SK-N-SH (cell line): ENCODE data around the gene KMT5B. TPM values are rescaled to one million over a fixed set of nuclear protein-coding genes. Genes with fewer than 3 reads are reported as not detected.

Source experiments
- CTCF ChIA-PET: fragments of 300-600, 350-600 bp; formaldehyde crosslinking; extraction: SDS; loops from one replicate; lab custom pipeline; 2021; lab: Yijun Ruan, JAX
- POLR2A ChIA-PET: fragments of 350-600 bp; sonication (Branson Sonifier 250); formaldehyde crosslinking; extraction: SDS; loops from one replicate; lab custom pipeline; 2020; ENCODE audit warnings: antibody characterized with exemption, inconsistent platforms; lab: Yijun Ruan, JAX
- DNase-seq: peaks from one replicate; pipeline ENCODE4 v3.0.0; 2012
- H2AFZ ChIP-seq: fragments of 200-600 bp; sonication (generic); 2 replicates; pipeline ENCODE4 v1.8.1; 2016; ENCODE audit warnings: antibody characterized with exemption, mild to moderate bottlenecking, low read depth
- H3F3A ChIP-seq: fragments of 200-600 bp; sonication (generic); replicated peaks from 2 replicates; pipeline ENCODE3; 2016; ENCODE audit warnings: antibody characterized with exemption, mild to moderate bottlenecking; ENCODE audit not compliant: insufficient read depth
- H3K27ac ChIP-seq, 2 experiments: fragments of 200-500 bp in 1 of 2; fragments of 200-600 bp in 1 of 2; sonication (Bioruptor generic) in 1 of 2; sonication (generic), shearing (Covaris generic) in 1 of 2; 2 replicates each; pipeline versions ENCODE4 v1.5.1 to v1.6.1; 2014 to 2016; ENCODE audit warnings: low read depth in 2 of 2, inconsistent platforms in 1 of 2, low read length in 1 of 2, mild to moderate bottlenecking in 1 of 2, mixed read lengths in 1 of 2
- H3K27me3 ChIP-seq: fragments of 200-600 bp; sonication (generic), shearing (Covaris generic); 2 replicates; pipeline ENCODE4 v1.6.1; 2016; ENCODE audit warnings: mixed run types; ENCODE audit not compliant: insufficient read depth
- H3K36me3 ChIP-seq, 2 experiments: fragments of 200-500 bp in 1 of 2; fragments of 200-600 bp in 1 of 2; sonication (Bioruptor generic) in 1 of 2; sonication (generic) in 1 of 2; replicated peaks in 1 of 2; 2 replicates each; pipeline versions ENCODE3 to v1.5.1; 2014 to 2016; ENCODE audit warnings: low read length in 1 of 2, mild to moderate bottlenecking in 1 of 2; ENCODE audit not compliant: insufficient read depth in 2 of 2, control insufficient read depth in 1 of 2
- H3K4me1 ChIP-seq, 2 experiments: fragments of 200-500 bp in 1 of 2; fragments of 200-600 bp in 1 of 2; sonication (Bioruptor generic) in 1 of 2; sonication (generic), shearing (Covaris generic) in 1 of 2; 2 replicates each; pipeline versions ENCODE4 v1.5.1 to v1.6.1; 2014 to 2016; ENCODE audit warnings: low read depth in 1 of 2, low read length in 1 of 2, mixed run types in 1 of 2; ENCODE audit not compliant: insufficient read depth in 2 of 2, control insufficient read depth in 1 of 2
- H3K4me2 ChIP-seq: fragments of 200-600 bp; sonication (generic), shearing (Covaris generic); 2 replicates; pipeline ENCODE4 v1.6.1; 2017; ENCODE audit warnings: mixed run types
- H3K4me3 ChIP-seq, 2 experiments: fragments of 200-500 bp in 1 of 2; fragments of 200-600 bp in 1 of 2; sonication (Bioruptor generic) in 1 of 2; sonication (generic), shearing (Covaris generic) in 1 of 2; 2 replicates each; pipeline versions ENCODE4 v1.5.1 to v1.8.1; 2014 to 2016; ENCODE audit warnings: low read depth in 2 of 2, inconsistent platforms in 1 of 2, low read length in 1 of 2, mild to moderate bottlenecking in 1 of 2, mixed read lengths in 1 of 2, moderate library complexity in 1 of 2
- H3K79me2 ChIP-seq: fragments of 200-600 bp; sonication (generic); 2 replicates; pipeline ENCODE4 v1.8.1; 2017; ENCODE audit warnings: mild to moderate bottlenecking; ENCODE audit not compliant: insufficient read depth
- H3K9ac ChIP-seq: fragments of 200-600 bp; sonication (generic); 2 replicates; pipeline ENCODE4 v1.6.1; 2017; ENCODE audit warnings: mixed run types
- H3K9me2 ChIP-seq: fragments of 200-600 bp; sonication (generic); 2 replicates; pipeline ENCODE4 v1.6.1; 2017; ENCODE audit warnings: mixed run types
- H3K9me3 ChIP-seq: fragments of 200-600 bp; sonication (generic); 2 replicates; pipeline ENCODE4 v1.6.1; 2017; ENCODE audit warnings: mixed run types, mild to moderate bottlenecking, moderate library complexity
- H4K20me1 ChIP-seq: fragments of 200-600 bp; sonication (generic); 2 replicates; pipeline ENCODE4 v1.6.1; 2017; ENCODE audit warnings: mild to moderate bottlenecking, mixed run types; ENCODE audit not compliant: insufficient read depth
- CHD2 ChIP-seq: fragments of 150-350 bp; IDR thresholded peaks from 2 replicates; pipeline ENCODE4 v1.6.1; 2018; ENCODE audit warnings: low read length; ENCODE audit not compliant: partially characterized antibody
- ELF1 ChIP-seq: IDR thresholded peaks from 2 replicates; pipeline ENCODE4 v1.4.0; 2012
- EP300 ChIP-seq, 2 experiments: IDR thresholded peaks; 2 replicates each; pipeline versions ENCODE4 v1.4.0 to v1.6.1; 2012; ENCODE audit warnings: borderline replicate concordance in 1 of 2, low read depth in 1 of 2, low read length in 1 of 2
- FOSL2 ChIP-seq: IDR thresholded peaks from 2 replicates; pipeline ENCODE4 v1.4.0; 2012; ENCODE audit warnings: low read depth, mild to moderate bottlenecking, moderate library complexity, borderline replicate concordance
- FOXM1 ChIP-seq: IDR thresholded peaks from 2 replicates; pipeline ENCODE4 v1.4.0; 2012; ENCODE audit warnings: low read depth, mild to moderate bottlenecking
- JUND ChIP-seq: IDR thresholded peaks from 2 replicates; pipeline ENCODE4 v1.4.0; 2012
- MAX ChIP-seq: IDR thresholded peaks from 2 replicates; pipeline ENCODE4 v1.4.0; 2012; ENCODE audit warnings: low read depth
- MXI1 ChIP-seq: IDR thresholded peaks from 2 replicates; pipeline ENCODE4 v1.6.1; 2012; ENCODE audit warnings: mild to moderate bottlenecking, low read depth, low read length, improper control_type of control experiment
- NRF1 ChIP-seq: IDR thresholded peaks from 2 replicates; pipeline ENCODE4 v1.6.1; 2012; ENCODE audit warnings: low read depth, mild to moderate bottlenecking, low read length
- POLR2AphosphoS5 ChIP-seq: IDR thresholded peaks from 2 replicates; pipeline ENCODE4 v1.6.1; 2012; ENCODE audit warnings: low read depth, low read length
- RCOR1 ChIP-seq: fragments of 150-350 bp; IDR thresholded peaks from 2 replicates; pipeline ENCODE4 v1.6.1; 2017; ENCODE audit warnings: antibody characterized with exemption, low read length
- SIN3A ChIP-seq: IDR thresholded peaks from 2 replicates; pipeline ENCODE4 v1.6.1; 2012; ENCODE audit warnings: low read depth, mild to moderate bottlenecking, low read length, moderate library complexity, borderline replicate concordance
- SMC3 ChIP-seq: IDR thresholded peaks from 2 replicates; pipeline ENCODE4 v1.6.1; 2012; ENCODE audit warnings: low read depth, low read length, improper control_type of control experiment
- TEAD4 ChIP-seq: IDR thresholded peaks from 2 replicates; pipeline ENCODE4 v1.4.0; 2012; ENCODE audit warnings: mild to moderate bottlenecking, borderline replicate concordance; ENCODE audit not compliant: insufficient read depth
- WGBS: methylation state at CpG from one replicate; pipeline ENCODE4 v1.1.6; 2017; ENCODE audit warnings: low lambda C conversion rate; 5-methylcytosine and 5-hydroxymethylcytosine counted together
- polyA plus RNA-seq, 3 experiments: library from polyadenylated mRNA; depleted of rRNA; stranded (reverse); fragments of >200 nt; gene quantifications; 2 replicates each; pipeline ENCODE4 v1.2.3, GENCODE V29; 2012
- TF ChIP-seq, protein P1 (sequence below): fragments of 150-350 bp; IDR thresholded peaks from 2 replicates; pipeline ENCODE4 v1.6.1; 2016; ENCODE audit warnings: mild to moderate bottlenecking, low read depth, low read length
- TF ChIP-seq, protein P2 (sequence below): fragments of 150-350 bp; IDR thresholded peaks from 2 replicates; pipeline ENCODE4 v1.6.1; 2017; ENCODE audit warnings: antibody characterized with exemption, low read length, low read depth, borderline replicate concordance
- TF ChIP-seq, protein P3 (sequence below): IDR thresholded peaks from 2 replicates; pipeline ENCODE4; 2012
- TF ChIP-seq, protein P4 (sequence below): IDR thresholded peaks from 2 replicates; pipeline ENCODE4 v1.4.0; 2012; ENCODE audit warnings: low read depth, borderline replicate concordance

KMT5B gene
- polyA plus RNA-seq, 1 of the 3 experiments (the other 2 are of a cell fraction): 10.4 TPM

DNA sequence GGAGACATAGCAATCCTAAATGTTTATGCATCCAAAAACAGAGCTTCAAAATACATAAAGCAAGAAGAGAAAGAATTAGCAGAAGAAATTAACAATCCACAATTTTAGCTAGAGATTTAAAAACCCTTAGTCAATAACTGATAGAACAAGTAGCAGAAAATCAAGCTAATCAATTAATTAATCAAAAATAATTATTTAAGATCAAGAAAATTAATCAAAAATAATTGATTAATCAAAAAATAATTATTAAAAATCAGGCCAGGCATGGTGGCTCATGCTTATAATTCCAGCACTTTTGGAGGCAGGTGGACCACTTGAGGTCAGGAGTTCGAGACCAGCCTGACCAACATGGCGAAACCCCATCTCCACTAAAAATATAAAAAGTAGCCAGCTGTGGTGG is 29.5 kb upstream of the KMT5B start:
- no peaks in the 10 kb centered on the region for H3K79me2 ChIP-seq
- no peak for TF ChIP-seq MAX
- TF ChIP-seq SMC3: no peak
- no peak for TF ChIP-seq FOSL2
- no peak for TF ChIP-seq POLR2AphosphoS5
- no peak for TF ChIP-seq MXI1
- TF ChIP-seq NRF1: no peak
- no peak for TF ChIP-seq TEAD4
- TF ChIP-seq, all 33 proteins: peak for 0
- Histone ChIP-seq H3K9me2 (no peaks in the 10 kb centered on the region), H3K9me3 (peaks cover 6% of the 10 kb centered on the region; the same call in 1 of the 2 replicates), H2AFZ (no peak overlapping the region), H3K36me3 (no peaks in the 10 kb centered on the region), H3K27ac (no peak overlapping the region), H3K4me1 (no peaks in the 10 kb centered on the region), H3K27me3 (no peaks in the 10 kb centered on the region; the same call in 1 of the 2 replicates), H3F3A (no peaks in the 10 kb centered on the region), H4K20me1 (no peaks in the 10 kb centered on the region), H3K9ac (no peak overlapping the region), H3K4me2 (no peak overlapping the region), H3K4me3 (no peak overlapping the region)
- POLR2A ChIA-PET: no interaction called here
- CTCF ChIA-PET: interaction anchor here (0.8 to 1.3 kb wide), 3 partner anchors 9 to 55 kb away, joined by 3 to 7 read pairs (median 3); no protein-coding TSS in a partner anchor
- DNase-seq: no peak
- 67% methylated on average over 2 of the region's 2 CpGs for WGBS

GRCh38 chr11:68231621-68232020 is 18.5 kb upstream of the KMT5B start:
- CTCF ChIA-PET: interaction anchor here (0.9 kb wide), 1 partner anchor 22 kb away, joined by 3 read pairs; no protein-coding TSS in a partner anchor
- Histone ChIP-seq H3K9me3 (peaks cover 3% of the 10 kb centered on the region; the same call in 1 of the 2 replicates), H3K27me3 (no peaks in the 10 kb centered on the region; the same call in 1 of the 2 replicates), H3K36me3 (no peaks in the 10 kb centered on the region), H3K9ac (no peak overlapping the region), H3K4me1 (no peaks in the 10 kb centered on the region), H3F3A (no peaks in the 10 kb centered on the region), H3K4me2 (no peak overlapping the region), H3K79me2 (no peaks in the 10 kb centered on the region), H3K27ac (no peak overlapping the region), H3K9me2 (no peaks in the 10 kb centered on the region), H2AFZ (no peak overlapping the region), H4K20me1 (no peaks in the 10 kb centered on the region), H3K4me3 (no peak overlapping the region)
- no peak for TF ChIP-seq CHD2
- TF ChIP-seq, protein P1, sequence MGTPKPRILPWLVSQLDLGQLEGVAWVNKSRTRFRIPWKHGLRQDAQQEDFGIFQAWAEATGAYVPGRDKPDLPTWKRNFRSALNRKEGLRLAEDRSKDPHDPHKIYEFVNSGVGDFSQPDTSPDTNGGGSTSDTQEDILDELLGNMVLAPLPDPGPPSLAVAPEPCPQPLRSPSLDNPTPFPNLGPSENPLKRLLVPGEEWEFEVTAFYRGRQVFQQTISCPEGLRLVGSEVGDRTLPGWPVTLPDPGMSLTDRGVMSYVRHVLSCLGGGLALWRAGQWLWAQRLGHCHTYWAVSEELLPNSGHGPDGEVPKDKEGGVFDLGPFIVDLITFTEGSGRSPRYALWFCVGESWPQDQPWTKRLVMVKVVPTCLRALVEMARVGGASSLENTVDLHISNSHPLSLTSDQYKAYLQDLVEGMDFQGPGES: no peak
- TF ChIP-seq ELF1: no peak
- no peak for TF ChIP-seq FOXM1
- no peak for TF ChIP-seq SIN3A
- TF ChIP-seq, protein P2, sequence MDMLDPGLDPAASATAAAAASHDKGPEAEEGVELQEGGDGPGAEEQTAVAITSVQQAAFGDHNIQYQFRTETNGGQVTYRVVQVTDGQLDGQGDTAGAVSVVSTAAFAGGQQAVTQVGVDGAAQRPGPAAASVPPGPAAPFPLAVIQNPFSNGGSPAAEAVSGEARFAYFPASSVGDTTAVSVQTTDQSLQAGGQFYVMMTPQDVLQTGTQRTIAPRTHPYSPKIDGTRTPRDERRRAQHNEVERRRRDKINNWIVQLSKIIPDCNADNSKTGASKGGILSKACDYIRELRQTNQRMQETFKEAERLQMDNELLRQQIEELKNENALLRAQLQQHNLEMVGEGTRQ: no peak
- no peak for TF ChIP-seq JUND
- TF ChIP-seq NRF1: no peak
- no peak for TF ChIP-seq EP300 (IDR thresholded peaks at IDR 0.05; ENCODE audit: borderline replicate concordance in 1 of 2, low read depth in 1 of 2, low read length in 1 of 2)
- no peak for TF ChIP-seq SMC3
- TF ChIP-seq, protein P3, sequence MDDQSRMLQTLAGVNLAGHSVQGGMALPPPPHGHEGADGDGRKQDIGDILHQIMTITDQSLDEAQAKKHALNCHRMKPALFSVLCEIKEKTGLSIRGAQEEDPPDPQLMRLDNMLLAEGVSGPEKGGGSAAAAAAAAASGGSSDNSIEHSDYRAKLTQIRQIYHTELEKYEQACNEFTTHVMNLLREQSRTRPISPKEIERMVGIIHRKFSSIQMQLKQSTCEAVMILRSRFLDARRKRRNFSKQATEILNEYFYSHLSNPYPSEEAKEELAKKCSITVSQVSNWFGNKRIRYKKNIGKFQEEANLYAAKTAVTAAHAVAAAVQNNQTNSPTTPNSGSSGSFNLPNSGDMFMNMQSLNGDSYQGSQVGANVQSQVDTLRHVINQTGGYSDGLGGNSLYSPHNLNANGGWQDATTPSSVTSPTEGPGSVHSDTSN: no peak
- TF ChIP-seq RCOR1: no peak
- TF ChIP-seq, protein P4, sequence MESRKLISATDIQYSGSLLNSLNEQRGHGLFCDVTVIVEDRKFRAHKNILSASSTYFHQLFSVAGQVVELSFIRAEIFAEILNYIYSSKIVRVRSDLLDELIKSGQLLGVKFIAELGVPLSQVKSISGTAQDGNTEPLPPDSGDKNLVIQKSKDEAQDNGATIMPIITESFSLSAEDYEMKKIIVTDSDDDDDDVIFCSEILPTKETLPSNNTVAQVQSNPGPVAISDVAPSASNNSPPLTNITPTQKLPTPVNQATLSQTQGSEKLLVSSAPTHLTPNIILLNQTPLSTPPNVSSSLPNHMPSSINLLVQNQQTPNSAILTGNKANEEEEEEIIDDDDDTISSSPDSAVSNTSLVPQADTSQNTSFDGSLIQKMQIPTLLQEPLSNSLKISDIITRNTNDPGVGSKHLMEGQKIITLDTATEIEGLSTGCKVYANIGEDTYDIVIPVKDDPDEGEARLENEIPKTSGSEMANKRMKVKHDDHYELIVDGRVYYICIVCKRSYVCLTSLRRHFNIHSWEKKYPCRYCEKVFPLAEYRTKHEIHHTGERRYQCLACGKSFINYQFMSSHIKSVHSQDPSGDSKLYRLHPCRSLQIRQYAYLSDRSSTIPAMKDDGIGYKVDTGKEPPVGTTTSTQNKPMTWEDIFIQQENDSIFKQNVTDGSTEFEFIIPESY: no peak
- no peak for DNase-seq
- POLR2A ChIA-PET: no interaction called here
- 78% methylated on average over 6 of the region's 7 CpGs for WGBS
